ENCODE results near the gene COPS8. TPM values are rescaled to one million over a fixed set of nuclear protein-coding genes. Genes with fewer than 3 reads are reported as not detected.

COPS8 gene
- total and polyA plus RNA-seq, 2 experiments from 2014 or later = 120 to 130 TPM

DNA sequence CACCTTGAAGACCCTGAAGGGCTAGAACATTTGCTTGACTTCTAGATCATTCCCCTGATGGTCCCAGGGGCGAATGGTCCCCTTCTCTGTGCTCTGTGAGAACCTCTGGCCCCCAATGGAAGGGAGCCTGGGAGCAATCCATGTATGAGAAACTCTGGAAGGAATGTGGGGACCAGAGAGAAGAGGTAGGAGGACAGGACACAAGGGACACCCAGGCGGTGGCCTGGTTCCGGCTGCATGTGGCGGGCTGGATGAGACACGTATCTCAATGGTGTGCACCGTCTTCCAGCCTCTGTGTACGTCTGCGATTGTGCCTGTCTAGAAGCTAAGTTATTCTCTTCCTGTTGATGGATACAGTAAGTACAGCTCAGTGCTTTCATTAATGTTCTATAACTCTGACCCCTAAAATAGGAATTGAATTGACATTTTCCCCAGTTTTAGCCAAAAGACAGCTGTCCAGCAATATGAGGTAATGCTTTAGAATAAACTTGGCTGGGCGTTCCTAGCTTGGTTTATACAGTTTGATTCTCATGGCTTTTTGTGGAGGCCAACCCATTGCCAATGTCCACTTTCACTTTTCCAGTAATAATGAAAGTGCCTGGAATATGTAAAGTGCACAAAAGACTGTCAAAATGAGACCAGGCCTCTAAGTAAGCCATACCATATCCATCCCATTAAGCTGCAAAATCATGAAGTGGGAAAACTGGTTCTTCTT, 30.1 kb upstream of the COPS8 start:
- Mint-ChIP-seq H3K36me3 (ENCODE audit: low read depth) (no peaks in the 10 kb centered on the region), H3K4me3 (no peak overlapping the region), H3K27ac (no peak overlapping the region), H3K4me1 (peaks cover 14% of the 10 kb centered on the region), H3K9me3 (no peaks in the 10 kb centered on the region), H3K27me3 (ENCODE audit: insufficient read depth, low read depth, poor library complexity) (no peaks in the 10 kb centered on the region)
- Histone ChIP-seq H3F3A (replicated peaks; ENCODE audit: low read depth) (no peaks in the 10 kb centered on the region), H3K4me3 (no peak overlapping the region), H3K36me3 (ENCODE audit: insufficient read depth) (no peaks in the 10 kb centered on the region), H3K79me2 (replicated peaks; ENCODE audit: insufficient read depth) (no peaks in the 10 kb centered on the region), H3K4me2 (no peak overlapping the region), H3K9me2 (ENCODE audit: insufficient read depth) (no peaks in the 10 kb centered on the region), H3K27me3 (ENCODE audit: insufficient read depth) (no peaks in the 10 kb centered on the region), H3K27ac (ENCODE audit: low read depth) (no peak overlapping the region), H4K20me1 (replicated peaks; ENCODE audit: insufficient read depth) (no peaks in the 10 kb centered on the region), H2AFZ (no peak overlapping the region), H3K4me1 (ENCODE audit: insufficient read depth) (no peaks in the 10 kb centered on the region)
- no peak for TF ChIP-seq EZH2phosphoT487 (IDR thresholded peaks at IDR 0.05; ENCODE audit: unreplicated experiment)
- TF ChIP-seq, protein P1, sequence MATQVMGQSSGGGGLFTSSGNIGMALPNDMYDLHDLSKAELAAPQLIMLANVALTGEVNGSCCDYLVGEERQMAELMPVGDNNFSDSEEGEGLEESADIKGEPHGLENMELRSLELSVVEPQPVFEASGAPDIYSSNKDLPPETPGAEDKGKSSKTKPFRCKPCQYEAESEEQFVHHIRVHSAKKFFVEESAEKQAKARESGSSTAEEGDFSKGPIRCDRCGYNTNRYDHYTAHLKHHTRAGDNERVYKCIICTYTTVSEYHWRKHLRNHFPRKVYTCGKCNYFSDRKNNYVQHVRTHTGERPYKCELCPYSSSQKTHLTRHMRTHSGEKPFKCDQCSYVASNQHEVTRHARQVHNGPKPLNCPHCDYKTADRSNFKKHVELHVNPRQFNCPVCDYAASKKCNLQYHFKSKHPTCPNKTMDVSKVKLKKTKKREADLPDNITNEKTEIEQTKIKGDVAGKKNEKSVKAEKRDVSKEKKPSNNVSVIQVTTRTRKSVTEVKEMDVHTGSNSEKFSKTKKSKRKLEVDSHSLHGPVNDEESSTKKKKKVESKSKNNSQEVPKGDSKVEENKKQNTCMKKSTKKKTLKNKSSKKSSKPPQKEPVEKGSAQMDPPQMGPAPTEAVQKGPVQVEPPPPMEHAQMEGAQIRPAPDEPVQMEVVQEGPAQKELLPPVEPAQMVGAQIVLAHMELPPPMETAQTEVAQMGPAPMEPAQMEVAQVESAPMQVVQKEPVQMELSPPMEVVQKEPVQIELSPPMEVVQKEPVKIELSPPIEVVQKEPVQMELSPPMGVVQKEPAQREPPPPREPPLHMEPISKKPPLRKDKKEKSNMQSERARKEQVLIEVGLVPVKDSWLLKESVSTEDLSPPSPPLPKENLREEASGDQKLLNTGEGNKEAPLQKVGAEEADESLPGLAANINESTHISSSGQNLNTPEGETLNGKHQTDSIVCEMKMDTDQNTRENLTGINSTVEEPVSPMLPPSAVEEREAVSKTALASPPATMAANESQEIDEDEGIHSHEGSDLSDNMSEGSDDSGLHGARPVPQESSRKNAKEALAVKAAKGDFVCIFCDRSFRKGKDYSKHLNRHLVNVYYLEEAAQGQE (IDR thresholded peaks at IDR 0.05; ENCODE audit: unreplicated experiment) = no peak
- TF ChIP-seq STAT1 (IDR thresholded peaks at IDR 0.05; ENCODE audit: unreplicated experiment) = no peak
- TF ChIP-seq POLR2AphosphoS5 (IDR thresholded peaks at IDR 0.05; ENCODE audit: low read depth) = no peak
- TF ChIP-seq, protein P2, sequence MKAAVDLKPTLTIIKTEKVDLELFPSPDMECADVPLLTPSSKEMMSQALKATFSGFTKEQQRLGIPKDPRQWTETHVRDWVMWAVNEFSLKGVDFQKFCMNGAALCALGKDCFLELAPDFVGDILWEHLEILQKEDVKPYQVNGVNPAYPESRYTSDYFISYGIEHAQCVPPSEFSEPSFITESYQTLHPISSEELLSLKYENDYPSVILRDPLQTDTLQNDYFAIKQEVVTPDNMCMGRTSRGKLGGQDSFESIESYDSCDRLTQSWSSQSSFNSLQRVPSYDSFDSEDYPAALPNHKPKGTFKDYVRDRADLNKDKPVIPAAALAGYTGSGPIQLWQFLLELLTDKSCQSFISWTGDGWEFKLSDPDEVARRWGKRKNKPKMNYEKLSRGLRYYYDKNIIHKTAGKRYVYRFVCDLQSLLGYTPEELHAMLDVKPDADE (IDR thresholded peaks at IDR 0.05) = no peak
- no peak for TF ChIP-seq JUNB (IDR thresholded peaks at IDR 0.05; ENCODE audit: unreplicated experiment)
- TF ChIP-seq, protein P3, sequence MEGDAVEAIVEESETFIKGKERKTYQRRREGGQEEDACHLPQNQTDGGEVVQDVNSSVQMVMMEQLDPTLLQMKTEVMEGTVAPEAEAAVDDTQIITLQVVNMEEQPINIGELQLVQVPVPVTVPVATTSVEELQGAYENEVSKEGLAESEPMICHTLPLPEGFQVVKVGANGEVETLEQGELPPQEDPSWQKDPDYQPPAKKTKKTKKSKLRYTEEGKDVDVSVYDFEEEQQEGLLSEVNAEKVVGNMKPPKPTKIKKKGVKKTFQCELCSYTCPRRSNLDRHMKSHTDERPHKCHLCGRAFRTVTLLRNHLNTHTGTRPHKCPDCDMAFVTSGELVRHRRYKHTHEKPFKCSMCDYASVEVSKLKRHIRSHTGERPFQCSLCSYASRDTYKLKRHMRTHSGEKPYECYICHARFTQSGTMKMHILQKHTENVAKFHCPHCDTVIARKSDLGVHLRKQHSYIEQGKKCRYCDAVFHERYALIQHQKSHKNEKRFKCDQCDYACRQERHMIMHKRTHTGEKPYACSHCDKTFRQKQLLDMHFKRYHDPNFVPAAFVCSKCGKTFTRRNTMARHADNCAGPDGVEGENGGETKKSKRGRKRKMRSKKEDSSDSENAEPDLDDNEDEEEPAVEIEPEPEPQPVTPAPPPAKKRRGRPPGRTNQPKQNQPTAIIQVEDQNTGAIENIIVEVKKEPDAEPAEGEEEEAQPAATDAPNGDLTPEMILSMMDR (conservative IDR thresholded peaks at IDR 0.05; ENCODE audit: low read depth in 2 of 2) = no peak
- ATAC-seq (no peak), DNase-seq (ENCODE audit: low spot score) (no peak)

DNA sequence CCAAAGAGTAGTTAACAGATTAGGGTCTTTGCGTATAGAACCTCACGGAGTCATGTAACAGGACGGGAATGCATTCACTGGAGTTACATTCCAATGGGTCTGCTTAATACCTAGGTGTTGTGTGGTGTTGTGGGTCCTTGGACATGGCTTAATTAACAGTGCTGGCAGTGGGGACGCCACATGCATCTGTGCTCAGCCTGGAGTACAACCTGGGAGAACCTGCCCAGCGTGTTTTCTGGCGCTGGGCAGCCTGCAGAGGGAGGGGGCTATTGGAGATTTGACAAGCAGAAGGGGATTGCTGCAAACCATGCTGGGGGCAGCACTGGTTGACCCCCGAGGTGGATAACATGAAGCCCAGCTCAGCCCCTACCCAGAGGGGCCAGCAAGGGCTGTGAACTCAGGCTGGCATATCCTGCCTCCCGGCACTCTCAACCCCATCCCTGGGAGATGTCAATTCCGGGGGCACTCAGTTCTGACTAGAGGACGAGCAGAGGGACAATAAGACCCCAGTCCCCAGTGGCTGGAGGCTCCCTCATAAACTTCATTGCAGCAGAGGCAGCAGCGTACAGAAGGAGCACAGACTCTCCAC, 29.3 kb upstream of the COPS8 start:
- DNase-seq (ENCODE audit: low spot score) = no peak
- Histone ChIP-seq H3K9me2 (ENCODE audit: insufficient read depth) (no peaks in the 10 kb centered on the region), H3K79me2 (replicated peaks; ENCODE audit: insufficient read depth) (no peaks in the 10 kb centered on the region), H2AFZ (no peak overlapping the region), H3K4me1 (ENCODE audit: insufficient read depth) (no peaks in the 10 kb centered on the region), H3K4me2 (no peak overlapping the region), H3F3A (replicated peaks; ENCODE audit: low read depth) (no peaks in the 10 kb centered on the region), H3K4me3 (no peak overlapping the region), H3K27me3 (ENCODE audit: insufficient read depth) (no peaks in the 10 kb centered on the region), H4K20me1 (replicated peaks; ENCODE audit: insufficient read depth) (no peaks in the 10 kb centered on the region), H3K27ac (ENCODE audit: low read depth) (no peak overlapping the region), H3K36me3 (ENCODE audit: insufficient read depth) (no peaks in the 10 kb centered on the region)
- peaks cover 21% of the 10 kb centered on the region for H3K4me1 Mint-ChIP-seq
- no peaks in the 10 kb centered on the region for H3K36me3 Mint-ChIP-seq (ENCODE audit: low read depth)
- no peak overlapping the region for H3K4me3 Mint-ChIP-seq
- no peak overlapping the region for H3K27ac Mint-ChIP-seq
- ATAC-seq = no peak
- no peaks in the 10 kb centered on the region for H3K9me3 Mint-ChIP-seq
- no peaks in the 10 kb centered on the region for H3K27me3 Mint-ChIP-seq (ENCODE audit: insufficient read depth, low read depth, poor library complexity)
- TF ChIP-seq NANOG (IDR thresholded peaks at IDR 0.05; ENCODE audit: borderline replicate concordance) = no peak
- TF ChIP-seq, protein P2 (IDR thresholded peaks at IDR 0.05) = no peak
- TF ChIP-seq JUNB (IDR thresholded peaks at IDR 0.05; ENCODE audit: unreplicated experiment) = no peak
- TF ChIP-seq CREB1 (CRISPR knock-in tag; IDR thresholded peaks at IDR 0.05; ENCODE audit: low read depth) = no peak
- TF ChIP-seq ZNF114 (CRISPR knock-in tag; IDR thresholded peaks at IDR 0.05) = no peak
- no peak for TF ChIP-seq STAT1 (IDR thresholded peaks at IDR 0.05; ENCODE audit: unreplicated experiment)
- no peak for TF ChIP-seq ZNF331 (CRISPR knock-in tag; IDR thresholded peaks at IDR 0.05; ENCODE audit: low read depth)

Measured in GM23338 (cell line).